NB4 (cell line): Measurements from ENCODE around the gene GCH1.
"Not testable (repeated sequence)": the region's sequence is repeated elsewhere in the genome, so short reads cannot be mapped to it uniquely, and the experiment has no call there.

ENCODE experiments used
- MYC ChIP-seq: IDR thresholded peaks from 2 replicates; pipeline ENCODE4 v1.6.1; 2011; ENCODE audit warnings: low read depth, low read length
- TF ChIP-seq, protein P1 (sequence below): IDR thresholded peaks from one replicate; pipeline ENCODE4 v1.5.1; 2012; ENCODE audit warnings: low read depth, low read length

- TF ChIP-seq MYC, result not testable (repeated sequence)
- TF ChIP-seq, protein P1, sequence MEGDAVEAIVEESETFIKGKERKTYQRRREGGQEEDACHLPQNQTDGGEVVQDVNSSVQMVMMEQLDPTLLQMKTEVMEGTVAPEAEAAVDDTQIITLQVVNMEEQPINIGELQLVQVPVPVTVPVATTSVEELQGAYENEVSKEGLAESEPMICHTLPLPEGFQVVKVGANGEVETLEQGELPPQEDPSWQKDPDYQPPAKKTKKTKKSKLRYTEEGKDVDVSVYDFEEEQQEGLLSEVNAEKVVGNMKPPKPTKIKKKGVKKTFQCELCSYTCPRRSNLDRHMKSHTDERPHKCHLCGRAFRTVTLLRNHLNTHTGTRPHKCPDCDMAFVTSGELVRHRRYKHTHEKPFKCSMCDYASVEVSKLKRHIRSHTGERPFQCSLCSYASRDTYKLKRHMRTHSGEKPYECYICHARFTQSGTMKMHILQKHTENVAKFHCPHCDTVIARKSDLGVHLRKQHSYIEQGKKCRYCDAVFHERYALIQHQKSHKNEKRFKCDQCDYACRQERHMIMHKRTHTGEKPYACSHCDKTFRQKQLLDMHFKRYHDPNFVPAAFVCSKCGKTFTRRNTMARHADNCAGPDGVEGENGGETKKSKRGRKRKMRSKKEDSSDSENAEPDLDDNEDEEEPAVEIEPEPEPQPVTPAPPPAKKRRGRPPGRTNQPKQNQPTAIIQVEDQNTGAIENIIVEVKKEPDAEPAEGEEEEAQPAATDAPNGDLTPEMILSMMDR, result not testable (repeated sequence)
These were observed 27.0 kb downstream of the GCH1 start for GRCh38 chr14:54875648-54876047.
